ENCODE results near the gene ADTRP.

The ADTRP gene, protein sequence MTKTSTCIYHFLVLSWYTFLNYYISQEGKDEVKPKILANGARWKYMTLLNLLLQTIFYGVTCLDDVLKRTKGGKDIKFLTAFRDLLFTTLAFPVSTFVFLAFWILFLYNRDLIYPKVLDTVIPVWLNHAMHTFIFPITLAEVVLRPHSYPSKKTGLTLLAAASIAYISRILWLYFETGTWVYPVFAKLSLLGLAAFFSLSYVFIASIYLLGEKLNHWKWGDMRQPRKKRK

DNA sequence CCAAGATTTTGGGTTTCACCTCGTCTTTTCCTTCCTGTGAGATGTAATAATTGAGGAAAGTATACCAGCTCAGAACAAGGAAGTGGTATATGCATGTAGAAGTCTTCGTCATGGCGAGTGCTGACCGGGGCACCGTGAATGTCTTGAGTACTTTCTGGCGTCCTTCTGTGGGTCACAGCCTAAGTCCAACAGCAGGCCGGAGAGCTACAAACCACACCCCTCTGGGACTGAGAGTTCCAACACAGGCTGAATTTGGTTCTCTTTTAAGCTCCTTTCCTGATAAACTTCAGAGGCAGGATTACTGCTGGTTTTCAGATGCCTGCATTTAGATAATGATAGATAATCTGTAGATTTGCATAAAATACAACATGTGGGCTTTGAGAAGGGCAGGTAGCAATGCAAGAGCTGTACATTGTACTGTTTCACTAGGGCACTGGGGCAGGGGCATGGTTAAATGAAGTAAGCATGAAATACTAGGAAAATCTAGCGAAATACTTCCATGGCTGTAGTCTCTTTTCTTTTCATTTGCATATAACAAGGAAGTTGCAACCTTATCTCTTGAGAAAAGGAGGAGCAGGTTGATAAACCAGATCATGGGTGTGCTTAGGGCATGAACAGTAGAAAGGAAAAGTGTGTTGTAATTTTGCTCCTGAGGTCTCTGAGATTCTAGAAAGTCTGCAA lies at the start of gene ADTRP:
Gene ADTRP (minus strand): TSS at position 156 of the 681 bp plus-strand sequence. CDS start 44 bp downstream, at position 112.
- Histone ChIP-seq H3K36me3 (ENCODE audit: insufficient read depth) (no peaks in the 10 kb centered on the region), H2AFZ (ENCODE audit: low read depth) (no peak within 1 kb of the TSS), H3K9ac (no peak within 1 kb of the TSS), H3K79me2 (ENCODE audit: insufficient read depth, low read depth) (no peaks in the 10 kb centered on the region), H3K27me3 (ENCODE audit: insufficient read depth, low read depth) (no peaks in the 10 kb centered on the region), H3K4me2 (no peak within 1 kb of the TSS), H3K4me3 (IDR thresholded peaks at IDR 0.05; ENCODE audit: insufficient read depth, low read depth, low read length) (no peak within 1 kb of the TSS), H4K20me1 (ENCODE audit: insufficient read depth) (no peaks in the 10 kb centered on the region), H3K27ac (no peak within 1 kb of the TSS), H3K4me1 (ENCODE audit: low read depth, poor library complexity, severe bottlenecking) (peaks cover 16% of the 10 kb centered on the region)
- TF ChIP-seq, protein P1, sequence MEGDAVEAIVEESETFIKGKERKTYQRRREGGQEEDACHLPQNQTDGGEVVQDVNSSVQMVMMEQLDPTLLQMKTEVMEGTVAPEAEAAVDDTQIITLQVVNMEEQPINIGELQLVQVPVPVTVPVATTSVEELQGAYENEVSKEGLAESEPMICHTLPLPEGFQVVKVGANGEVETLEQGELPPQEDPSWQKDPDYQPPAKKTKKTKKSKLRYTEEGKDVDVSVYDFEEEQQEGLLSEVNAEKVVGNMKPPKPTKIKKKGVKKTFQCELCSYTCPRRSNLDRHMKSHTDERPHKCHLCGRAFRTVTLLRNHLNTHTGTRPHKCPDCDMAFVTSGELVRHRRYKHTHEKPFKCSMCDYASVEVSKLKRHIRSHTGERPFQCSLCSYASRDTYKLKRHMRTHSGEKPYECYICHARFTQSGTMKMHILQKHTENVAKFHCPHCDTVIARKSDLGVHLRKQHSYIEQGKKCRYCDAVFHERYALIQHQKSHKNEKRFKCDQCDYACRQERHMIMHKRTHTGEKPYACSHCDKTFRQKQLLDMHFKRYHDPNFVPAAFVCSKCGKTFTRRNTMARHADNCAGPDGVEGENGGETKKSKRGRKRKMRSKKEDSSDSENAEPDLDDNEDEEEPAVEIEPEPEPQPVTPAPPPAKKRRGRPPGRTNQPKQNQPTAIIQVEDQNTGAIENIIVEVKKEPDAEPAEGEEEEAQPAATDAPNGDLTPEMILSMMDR (conservative IDR thresholded peaks at IDR 0.05; ENCODE audit: low read depth, low read length), result no peak

DNA sequence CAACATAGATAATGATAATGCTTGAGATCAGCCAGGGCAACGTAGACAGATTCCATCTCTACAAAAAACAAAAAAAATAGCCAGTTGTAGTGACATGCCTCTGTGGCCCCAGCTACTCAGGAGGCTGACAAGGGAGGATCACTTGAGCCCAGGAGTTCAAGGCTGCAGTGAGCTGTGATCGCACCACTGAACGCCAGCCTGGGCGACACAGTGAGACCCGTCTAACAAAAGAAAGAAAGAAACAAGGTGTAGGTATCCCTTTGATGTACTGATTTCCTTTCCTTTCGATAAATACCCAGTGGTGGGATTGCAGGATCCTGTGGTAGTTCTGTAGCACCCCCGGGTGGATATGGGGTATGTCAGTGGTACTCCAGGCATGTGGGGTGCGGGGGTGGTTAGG lies 48.2 kb upstream of the ADTRP start:
- no peaks in the 10 kb centered on the region for H3K27me3 ChIP-seq (ENCODE audit: insufficient read depth, low read depth)
- H4K20me1 ChIP-seq (ENCODE audit: insufficient read depth), result no peaks in the 10 kb centered on the region
- no peak overlapping the region; the same call in 1 of the 2 replicates for H3K27ac ChIP-seq
- no peaks in the 10 kb centered on the region for H3K36me3 ChIP-seq (ENCODE audit: insufficient read depth)
- no peak overlapping the region for H3K4me2 ChIP-seq
- no peak overlapping the region for H3K4me3 ChIP-seq (IDR thresholded peaks at IDR 0.05; ENCODE audit: insufficient read depth, low read depth, low read length)
- peaks cover 12% of the 10 kb centered on the region; the same call in 1 of the 2 replicates for H3K79me2 ChIP-seq (ENCODE audit: insufficient read depth, low read depth)
- no peak overlapping the region for H3K9ac ChIP-seq
- peaks cover 88% of the 10 kb centered on the region for H3K4me1 ChIP-seq (ENCODE audit: low read depth, poor library complexity, severe bottlenecking)
- TF ChIP-seq, protein P1 (conservative IDR thresholded peaks at IDR 0.05; ENCODE audit: low read depth, low read length), result no peak
- no peak overlapping the region for H2AFZ ChIP-seq (ENCODE audit: low read depth)

DNA sequence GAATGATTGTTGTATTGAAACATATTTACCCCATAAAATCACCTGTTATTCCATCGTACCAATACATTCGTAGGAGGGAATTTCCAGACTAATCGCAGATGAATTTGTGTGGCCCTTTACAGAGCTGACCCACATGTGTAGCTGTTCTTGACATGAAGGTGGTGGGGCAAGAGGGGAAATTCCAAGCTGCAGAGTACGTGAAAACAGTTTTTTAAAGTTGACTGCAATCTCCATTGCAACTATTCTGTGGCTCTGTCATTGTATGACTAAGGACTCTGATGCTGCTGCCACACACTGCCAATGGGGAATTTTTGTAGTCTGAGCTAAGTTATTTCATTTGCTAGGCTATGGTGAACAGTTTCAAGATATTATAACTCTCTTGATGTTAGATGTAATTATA lies 46.4 kb upstream of the ADTRP start:
- Histone ChIP-seq H3K9ac (peak overlapping the region; percentile 25), H3K4me1 (ENCODE audit: low read depth, poor library complexity, severe bottlenecking) (peaks cover 75% of the 10 kb centered on the region), H3K4me2 (peak overlapping the region; percentile 60), H3K36me3 (ENCODE audit: insufficient read depth) (no peaks in the 10 kb centered on the region), H3K79me2 (ENCODE audit: insufficient read depth, low read depth) (no peaks in the 10 kb centered on the region), H2AFZ (ENCODE audit: low read depth) (peak overlapping the region; percentile 3; the same call in 1 of the 2 replicates), H3K27ac (peak overlapping the region; percentile 73), H3K27me3 (ENCODE audit: insufficient read depth, low read depth) (no peaks in the 10 kb centered on the region), H3K4me3 (IDR thresholded peaks at IDR 0.05; ENCODE audit: insufficient read depth, low read depth, low read length) (no peak overlapping the region), H4K20me1 (ENCODE audit: insufficient read depth) (no peaks in the 10 kb centered on the region)
- TF ChIP-seq, protein P1 (conservative IDR thresholded peaks at IDR 0.05; ENCODE audit: low read depth, low read length), result no peak

DNA sequence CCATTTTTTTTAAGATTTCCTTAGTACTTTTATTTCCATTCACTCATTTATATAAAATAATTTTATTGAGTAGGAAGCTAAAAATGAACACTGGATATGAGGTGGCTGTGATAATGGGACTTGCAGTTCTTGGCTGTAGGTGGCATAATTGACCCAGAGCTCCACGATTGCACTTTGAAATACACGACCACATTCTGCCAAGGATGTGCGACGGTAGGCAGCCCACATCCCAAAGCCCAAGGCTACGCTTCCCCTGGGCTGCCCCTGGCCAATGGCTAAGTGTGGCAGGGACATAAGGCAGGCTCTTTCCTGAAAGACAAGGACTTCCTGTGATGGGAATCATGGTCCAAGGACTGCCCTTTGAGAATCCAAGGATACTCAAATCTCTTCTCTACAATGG lies 43.7 kb upstream of the ADTRP start:
- Histone ChIP-seq H3K4me2 (no peak overlapping the region), H3K27me3 (ENCODE audit: insufficient read depth, low read depth) (no peaks in the 10 kb centered on the region), H4K20me1 (ENCODE audit: insufficient read depth) (no peaks in the 10 kb centered on the region), H3K4me1 (ENCODE audit: low read depth, poor library complexity, severe bottlenecking) (peaks cover 52% of the 10 kb centered on the region), H3K4me3 (IDR thresholded peaks at IDR 0.05; ENCODE audit: insufficient read depth, low read depth, low read length) (no peak overlapping the region), H3K36me3 (ENCODE audit: insufficient read depth) (no peaks in the 10 kb centered on the region), H3K9ac (no peak overlapping the region), H3K27ac (no peak overlapping the region), H2AFZ (ENCODE audit: low read depth) (no peak overlapping the region), H3K79me2 (ENCODE audit: insufficient read depth, low read depth) (no peaks in the 10 kb centered on the region)
- TF ChIP-seq, protein P1 (conservative IDR thresholded peaks at IDR 0.05; ENCODE audit: low read depth, low read length), result no peak

All from KMS-11 (cell line).